H1 (cell line): Measurements from ENCODE around the gene UNC13C. TPM values are rescaled to one million over a fixed set of nuclear protein-coding genes. Genes with fewer than 3 reads are reported as not detected.

Experiments used
- CTCF ChIA-PET: fragments of 300-600 bp; sonication (Branson Sonifier 250); formaldehyde crosslinking; loops from one replicate; lab custom pipeline; 2021; ENCODE audit not compliant: partially characterized antibody; lab: Charles Lee
- POLR2A ChIA-PET: fragments of 300-600 bp; sonication (Branson Sonifier 250); formaldehyde crosslinking; loops from one replicate; lab custom pipeline; 2021; ENCODE audit warnings: inconsistent platforms; ENCODE audit not compliant: partially characterized antibody; lab: Charles Lee
- DNase-seq, 2 experiments: peaks; one replicate each; pipeline versions ENCODE4 v3.0.0 to v3.0.0-alpha.2; 2010 to 2022; ENCODE audit warnings: low spot score in 2 of 2, low read depth in 1 of 2, mixed read lengths in 1 of 2
- FAIRE-seq: peaks from 2 replicates; lab custom pipeline; 2011; peaks lifted over from hg19 to GRCh38; lab: Jason Lieb, UNC
- H2AFZ ChIP-seq: 2 replicates; pipeline ENCODE4 v1.8.1; 2012; ENCODE audit warnings: low read length, inconsistent platforms
- H2AK5ac ChIP-seq: 2 replicates; pipeline ENCODE4 v1.6.1; 2013; ENCODE audit warnings: low read depth, low read length
- H2BK120ac ChIP-seq: replicated peaks from 2 replicates; pipeline ENCODE3; 2013; ENCODE audit warnings: low read depth, low read length, inconsistent platforms
- H2BK12ac ChIP-seq: 2 replicates; pipeline ENCODE4 v1.6.1; 2013; ENCODE audit warnings: low read depth, low read length
- H2BK15ac ChIP-seq: 2 replicates; pipeline ENCODE4 v1.6.1; 2013; ENCODE audit warnings: low read length
- H2BK20ac ChIP-seq: 2 replicates; pipeline ENCODE4 v1.6.1; 2013; ENCODE audit warnings: low read length
- H2BK5ac ChIP-seq: 2 replicates; pipeline ENCODE4 v1.6.1; 2013; ENCODE audit warnings: low read depth, low read length
- H3K14ac ChIP-seq: 2 replicates; pipeline ENCODE4 v1.6.1; 2013; ENCODE audit warnings: inconsistent platforms; ENCODE audit not compliant: insufficient read length
- H3K18ac ChIP-seq: 2 replicates; pipeline ENCODE4 v1.6.1; 2013; ENCODE audit warnings: low read length; ENCODE audit errors: extremely low read depth
- H3K23ac ChIP-seq: 2 replicates; pipeline ENCODE4 v1.6.1; 2013; ENCODE audit warnings: inconsistent platforms; ENCODE audit not compliant: insufficient read length
- H3K23me2 ChIP-seq: 2 replicates; pipeline ENCODE4 v1.6.1; 2013; ENCODE audit warnings: low read depth, low read length
- H3K27ac ChIP-seq: 2 replicates; pipeline ENCODE4 v1.6.1; 2011; ENCODE audit warnings: low read depth, low read length, inconsistent platforms
- H3K27me3 ChIP-seq, 4 experiments: replicated peaks in 1 of 4; 1 replicate in 1 of 4; 2 replicates in 3 of 4; pipeline versions ENCODE4 v1.6.1 to v1.8.1; 2011 to 2013; ENCODE audit warnings: low read length in 3 of 4, mild to moderate bottlenecking in 3 of 4, inconsistent platforms in 2 of 4, mixed read lengths in 2 of 4, moderate library complexity in 1 of 4; ENCODE audit not compliant: control insufficient read depth in 3 of 4, insufficient read depth in 3 of 4; ENCODE audit errors: extremely low read depth in 1 of 4
- H3K36me3 ChIP-seq, 4 experiments: 2 replicates each; pipeline versions ENCODE4 v1.6.1 to v1.8.1; 2011 to 2013; ENCODE audit warnings: mild to moderate bottlenecking in 4 of 4, low read length in 3 of 4, moderate library complexity in 2 of 4, control low read depth in 1 of 4, inconsistent platforms in 1 of 4; ENCODE audit not compliant: insufficient read depth in 4 of 4, control insufficient read depth in 2 of 4
- H3K4ac ChIP-seq: replicated peaks from 2 replicates; pipeline ENCODE3; 2013; ENCODE audit warnings: low read length, low read depth, mixed read lengths, inconsistent platforms; ENCODE audit not compliant: insufficient read length
- H3K4me1 ChIP-seq, 4 experiments: replicated peaks in 1 of 4; 1 replicate in 1 of 4; 2 replicates in 3 of 4; pipeline versions ENCODE4 v1.6.1 to v1.8.1; 2011 to 2013; ENCODE audit warnings: low read length in 3 of 4, inconsistent platforms in 2 of 4, mixed read lengths in 1 of 4; ENCODE audit not compliant: insufficient read depth in 4 of 4, control insufficient read depth in 3 of 4
- H3K4me2 ChIP-seq, 2 experiments: 2 replicates each; pipeline versions ENCODE4 v1.6.1 to v1.8.1; 2011 to 2013; ENCODE audit warnings: low read depth in 2 of 2, low read length in 2 of 2, control low read depth in 1 of 2, inconsistent platforms in 1 of 2, mild to moderate bottlenecking in 1 of 2; ENCODE audit not compliant: insufficient read depth in 1 of 2
- H3K4me3 ChIP-seq, 4 experiments: fragments of 200-600, 300-600 bp in 1 of 4; sonication (generic), shearing (Covaris generic), sonication (Bioruptor Twin) in 1 of 4; 2 replicates each; pipeline versions ENCODE4 v1.5.1 to v1.8.1; 2011 to 2016; ENCODE audit warnings: low read length in 4 of 4, low read depth in 3 of 4, control low read depth in 2 of 4, inconsistent platforms in 2 of 4, mild to moderate bottlenecking in 2 of 4, mixed read lengths in 1 of 4, moderate library complexity in 1 of 4; ENCODE audit not compliant: insufficient read depth in 2 of 4; ENCODE audit errors: extremely low read depth in 1 of 4
- H3K56ac ChIP-seq: replicated peaks from 2 replicates; pipeline ENCODE3; 2013; ENCODE audit warnings: low read depth, mild to moderate bottlenecking, mixed read lengths, low read length, inconsistent platforms; ENCODE audit not compliant: insufficient read length
- H3K79me1 ChIP-seq: 2 replicates; pipeline ENCODE4 v1.6.1; 2013; ENCODE audit warnings: low read depth, low read length, control low read depth
- H3K79me2 ChIP-seq, 2 experiments: 2 replicates each; pipeline versions ENCODE4 v1.6.1 to v1.8.1; 2012 to 2013; ENCODE audit warnings: low read length in 2 of 2, mild to moderate bottlenecking in 2 of 2, inconsistent platforms in 1 of 2; ENCODE audit not compliant: insufficient read depth in 2 of 2, control insufficient read depth in 1 of 2
- H3K9ac ChIP-seq, 4 experiments: replicated peaks in 1 of 4; 1 replicate in 1 of 4; 2 replicates in 3 of 4; pipeline versions ENCODE4 v1.6.1 to v1.8.1; 2011 to 2013; ENCODE audit warnings: low read depth in 3 of 4, low read length in 3 of 4, control low read depth in 2 of 4, mild to moderate bottlenecking in 2 of 4, moderate library complexity in 2 of 4, inconsistent platforms in 1 of 4; ENCODE audit errors: extremely low read depth in 1 of 4
- H3K9me3 ChIP-seq, 2 experiments: 2 replicates each; pipeline versions ENCODE4 v1.6.1 to v1.8.1; 2012 to 2013; ENCODE audit warnings: mild to moderate bottlenecking in 2 of 2, moderate library complexity in 2 of 2, control low read depth in 1 of 2, inconsistent platforms in 1 of 2, low read depth in 1 of 2, low read length in 1 of 2, mixed read lengths in 1 of 2; ENCODE audit not compliant: insufficient read depth in 2 of 2
- H4K20me1 ChIP-seq, 2 experiments: replicated peaks in 1 of 2; 2 replicates each; pipeline versions ENCODE3 to v1.8.1; 2011 to 2013; ENCODE audit warnings: inconsistent platforms in 2 of 2, low read length in 2 of 2, mild to moderate bottlenecking in 1 of 2; ENCODE audit not compliant: insufficient read depth in 2 of 2, control insufficient read depth in 1 of 2
- H4K5ac ChIP-seq: 2 replicates; pipeline ENCODE4 v1.6.1; 2013; ENCODE audit warnings: low read length, low read depth, mixed read lengths, inconsistent platforms; ENCODE audit not compliant: insufficient read length
- H4K8ac ChIP-seq: 2 replicates; pipeline ENCODE4 v1.8.0; 2013; ENCODE audit warnings: mild to moderate bottlenecking, moderate library complexity, low read length, inconsistent platforms; ENCODE audit not compliant: insufficient read depth; ENCODE audit errors: extremely low read depth
- H4K91ac ChIP-seq: replicated peaks from 2 replicates; pipeline ENCODE3; 2013; ENCODE audit warnings: low read length, mixed read lengths, inconsistent platforms; ENCODE audit not compliant: insufficient read length
- ATF3 ChIP-seq: IDR thresholded peaks from 2 replicates; pipeline ENCODE4 v1.6.1; 2011; ENCODE audit warnings: low read depth, mild to moderate bottlenecking, low read length; ENCODE audit not compliant: insufficient read depth
- BCL11A ChIP-seq, 2 experiments: IDR thresholded peaks; one replicate each; pipeline ENCODE4 v1.6.1; 2011; ENCODE audit warnings: low read depth in 2 of 2, low read length in 2 of 2, mild to moderate bottlenecking in 2 of 2
- BRCA1 ChIP-seq: IDR thresholded peaks from 2 replicates; pipeline ENCODE4 v1.6.1; 2012; ENCODE audit warnings: low read depth, low read length, improper control_type of control experiment
- CBX8 ChIP-seq: fragments of 300-800, 300-1000 bp; sonication (generic); IDR thresholded peaks from 2 replicates; pipeline ENCODE4 v1.7.1; 2016; ENCODE audit warnings: low read depth, low read length, borderline replicate concordance
- CEBPB ChIP-seq: IDR thresholded peaks from 2 replicates; pipeline ENCODE4 v1.6.1; 2012; ENCODE audit warnings: low read depth, low read length
- CHD2 ChIP-seq: IDR thresholded peaks from 2 replicates; pipeline ENCODE4 v1.6.1; 2012; ENCODE audit warnings: low read length, improper control_type of control experiment
- CREB1 ChIP-seq: IDR thresholded peaks from 2 replicates; pipeline ENCODE4 v1.6.1; 2012; ENCODE audit warnings: inconsistent platforms
- CTBP2 ChIP-seq: IDR thresholded peaks from 2 replicates; pipeline ENCODE4 v1.7.0; 2011; ENCODE audit warnings: borderline replicate concordance, mild to moderate bottlenecking, moderate library complexity, mixed read lengths, low read length; ENCODE audit not compliant: insufficient read depth, insufficient read length
- EGR1 ChIP-seq: IDR thresholded peaks from 2 replicates; pipeline ENCODE4 v1.6.1; 2011; ENCODE audit warnings: low read depth, low read length, borderline replicate concordance
- KDM1A ChIP-seq: fragments of 200-600, 300-600 bp; sonication (generic); IDR thresholded peaks from 2 replicates; pipeline ENCODE4 v1.7.1; 2016; ENCODE audit warnings: mild to moderate bottlenecking, low read length, borderline replicate concordance
- MAFK ChIP-seq: IDR thresholded peaks from 2 replicates; pipeline ENCODE4 v1.6.1; 2012; ENCODE audit warnings: low read depth, mild to moderate bottlenecking, improper control_type of control experiment, low read length
- RFX5 ChIP-seq: IDR thresholded peaks from 2 replicates; pipeline ENCODE4 v1.6.1; 2011; ENCODE audit warnings: low read depth, low read length, improper control_type of control experiment, borderline replicate concordance
- SAP30 ChIP-seq: fragments of 300-600 bp; sonication (generic); IDR thresholded peaks from 2 replicates; pipeline ENCODE4 v1.7.1; 2012; ENCODE audit warnings: low read length, moderate library complexity, mild to moderate bottlenecking, inconsistent platforms; ENCODE audit not compliant: insufficient read depth, insufficient replicate concordance
- WGBS, 2 experiments: shearing (Covaris generic) in 1 of 2; methylation state at CpG; one replicate each; pipeline versions ENCODE4 v1.1.6 to v1.1.7; 2013 to 2015; ENCODE audit warnings: low lambda C conversion rate in 2 of 2, mixed read lengths in 2 of 2, inconsistent platforms in 1 of 2, low coverage in 1 of 2, missing lambda C conversion rate in 1 of 2; ENCODE audit not compliant: insufficient replicate concordance in 2 of 2, insufficient coverage in 1 of 2, insufficient read length in 1 of 2; ENCODE audit errors: extremely low coverage in 1 of 2, missing lambda C conversion rate in 1 of 2; 5-methylcytosine and 5-hydroxymethylcytosine counted together
- polyA plus RNA-seq, 7 experiments: library from polyadenylated mRNA; depleted of rRNA in 3 of 7; stranded (reverse) in 5 of 7; unstranded in 2 of 7; fragments of >200 nt in 5 of 7; fragments of 200-250 nt in 2 of 7; gene quantifications; 1 replicate in 5 of 7; 2 replicates in 1 of 7; 4 replicates in 1 of 7; pipeline versions ENCODE4 v1.2.1 to v1.2.3, GENCODE V29; 2011 to 2013; ENCODE audit warnings: missing spikeins in 2 of 7, mixed read lengths in 2 of 7
- total RNA-seq: library from RNA; stranded (reverse); fragmentation: NEBNext Ultra II Directional; extraction: Animal tissue kit (Norgen Biotek cat#: 25700); gene quantifications from 2 replicates; pipeline ENCODE4 v1.2.1, GENCODE V29; 2021
- TF ChIP-seq, protein P1 (sequence below): IDR thresholded peaks from 2 replicates; pipeline ENCODE4 v1.6.1; 2012; ENCODE audit warnings: inconsistent platforms

UNC13C gene
- total and polyA plus RNA-seq, 2 of the 8 experiments (the other 6 are each of a cell fraction or from before 2014, with no cell fraction given) = 0.02 to 0.13 TPM

GRCh38 chr15:54017959-54018358 lies 39.7 kb downstream of the UNC13C start:
- no peak for FAIRE-seq
- no peak overlapping the region for H2AK5ac ChIP-seq
- TF ChIP-seq ATF3 (no peak), CHD2 (no peak), MAFK (no peak), CEBPB (no peak), CBX8 (no peak), RFX5 (no peak), BRCA1 (no peak), EGR1 (no peak), BCL11A (IDR thresholded peaks at IDR 0.05; ENCODE audit: low read depth in 2 of 2, low read length in 2 of 2) (no peak), KDM1A (no peak), CTBP2 (no peak), SAP30 (no peak), CREB1 (no peak)
- TF ChIP-seq, protein P1, sequence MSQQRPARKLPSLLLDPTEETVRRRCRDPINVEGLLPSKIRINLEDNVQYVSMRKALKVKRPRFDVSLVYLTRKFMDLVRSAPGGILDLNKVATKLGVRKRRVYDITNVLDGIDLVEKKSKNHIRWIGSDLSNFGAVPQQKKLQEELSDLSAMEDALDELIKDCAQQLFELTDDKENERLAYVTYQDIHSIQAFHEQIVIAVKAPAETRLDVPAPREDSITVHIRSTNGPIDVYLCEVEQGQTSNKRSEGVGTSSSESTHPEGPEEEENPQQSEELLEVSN = no peak

More at GRCh38 chr15:54017959-54018358, 39.7 kb downstream of the UNC13C start:
- no peaks in the 10 kb centered on the region for H3K79me1 ChIP-seq
- no peak overlapping the region for H2BK5ac ChIP-seq
- ChIA-PET POLR2A (no interaction called here), CTCF (interaction anchor here (0.7 kb wide), 1 partner anchor 15 kb away, joined by 3 read pairs; no protein-coding TSS in a partner anchor)
- H4K5ac ChIP-seq = no peak overlapping the region
- H3K18ac ChIP-seq = no peak overlapping the region
- H3K4ac ChIP-seq = no peak overlapping the region
- no peaks in the 10 kb centered on the region for H3K36me3 ChIP-seq
- H4K20me1 ChIP-seq = no peaks in the 10 kb centered on the region
- no peak overlapping the region for H2AFZ ChIP-seq
- H3K14ac ChIP-seq = no peak overlapping the region
- no peak overlapping the region for H3K9ac ChIP-seq
- H4K91ac ChIP-seq = no peak overlapping the region
- H2BK12ac ChIP-seq = no peak overlapping the region
- no peak overlapping the region for H3K56ac ChIP-seq
- no peak for DNase-seq
- no peak overlapping the region for H4K8ac ChIP-seq
- H3K9me3 ChIP-seq = peaks cover 26 to 37% of the 10 kb centered on the region in 2 experiments
- H3K23ac ChIP-seq = no peak overlapping the region
- H3K79me2 ChIP-seq = no peaks in the 10 kb centered on the region
- no peak overlapping the region for H2BK15ac ChIP-seq
- no peak overlapping the region for H2BK20ac ChIP-seq
- H3K23me2 ChIP-seq = no peaks in the 10 kb centered on the region
- no peaks in the 10 kb centered on the region for H3K4me1 ChIP-seq
- no peak overlapping the region for H2BK120ac ChIP-seq
- H3K4me3 ChIP-seq = no peak overlapping the region
- 69% methylated on average over 3 of the region's 3 CpGs; no CpG with 5 or more reads in 1 of the 2 experiments for WGBS, 2 experiments
- no peak overlapping the region for H3K4me2 ChIP-seq
- no peaks in the 10 kb centered on the region for H3K27me3 ChIP-seq
- no peak overlapping the region for H3K27ac ChIP-seq
